Caki2 (cell line): Measurements from ENCODE around the gene TBCD. TPM values are rescaled to one million over a fixed set of nuclear protein-coding genes. Genes with fewer than 3 reads are reported as not detected.

Experiments
- DNase-seq: peaks from one replicate; pipeline ENCODE4 v3.0.0-alpha.2; 2015; ENCODE audit warnings: low read depth
- in situ Hi-C: cut with HindIII; loops from 2 replicates; pipeline ENCODE4 v1.10.0; 2016; ENCODE audit warnings: low sequenced_read_pairs, low pct_unique_long_range_greater_than_20kb, mixed read lengths
- total RNA-seq: library from RNA; depleted of rRNA; stranded (reverse); fragments of >200 nt; shearing (Covaris generic); gene quantifications from 2 replicates; pipeline ENCODE4 v1.2.3, GENCODE V29; 2014; ENCODE audit warnings: low replicate concordance

Gene TBCD
- total RNA-seq, 1 experiment from 2014 or later, result 138 TPM

- in situ Hi-C loops, result no loop called here
- DNase-seq, result no peak
Observed at GRCh38 chr17:82856361-82856760, 104.5 kb downstream of the TBCD start.

- in situ Hi-C loops, result no loop called here
- no peak for DNase-seq
Observed at GRCh38 chr17:82858376-82859126, 106.7 kb downstream of the TBCD start.

- in situ Hi-C loops, result no loop called here
- DNase-seq, result peak; percentile 98
Observed at GRCh38 chr17:82859431-82860403, 107.9 kb downstream of the TBCD start.

GRCh38 chr17:82860606-82861392 is 108.9 kb downstream of the TBCD start:
- DNase-seq, result no peak
- in situ Hi-C loops, result no loop called here

GRCh38 chr17:82861393-82861775 is 109.5 kb downstream of the TBCD start:
- DNase-seq, result no peak
- in situ Hi-C loops, result no loop called here

GRCh38 chr17:82862191-82862590 is 110.3 kb downstream of the TBCD start:
- in situ Hi-C loops, result no loop called here
- no peak for DNase-seq

- in situ Hi-C loops, result no loop called here
- no peak for DNase-seq
Observed at GRCh38 chr17:82862737-82863382, 111.0 kb downstream of the TBCD start.

GRCh38 chr17:82863383-82863940 is 111.6 kb downstream of the TBCD start:
- no peak for DNase-seq
- in situ Hi-C loops, result no loop called here

GRCh38 chr17:82863941-82864712 is 112.3 kb downstream of the TBCD start:
- peak; percentile 74 for DNase-seq
- in situ Hi-C loops, result no loop called here

- DNase-seq, result no peak
- in situ Hi-C loops, result no loop called here
Observed at GRCh38 chr17:82864713-82865248, 112.9 kb downstream of the TBCD start.

- no peak for DNase-seq
- in situ Hi-C loops, result no loop called here
Observed at GRCh38 chr17:82865274-82865673, 113.4 kb downstream of the TBCD start.

GRCh38 chr17:82865774-82866395 is 114.0 kb downstream of the TBCD start:
- in situ Hi-C loops, result no loop called here
- no peak for DNase-seq

- no peak for DNase-seq
- in situ Hi-C loops, result no loop called here
Observed at GRCh38 chr17:82866590-82867191, 114.8 kb downstream of the TBCD start.

- in situ Hi-C loops, result no loop called here
- DNase-seq, result no peak
Observed at GRCh38 chr17:82867763-82868325, 116.0 kb downstream of the TBCD start.

GRCh38 chr17:82868715-82869131 is 116.9 kb downstream of the TBCD start:
- in situ Hi-C loops, result no loop called here
- DNase-seq, result no peak

- no peak for DNase-seq
- in situ Hi-C loops, result no loop called here
Observed at GRCh38 chr17:82869536-82869935, 117.7 kb downstream of the TBCD start.
